Effector memory CD8-positive, alpha-beta T cell (primary cell): ENCODE measurements around the gene NECTIN1.

ENCODE experiments used
- ATAC-seq: fragments of 150-1000 bp; cut with Tn5 transposase; replicated peaks from 2 replicates; pipeline ENCODE4 v1.10.0; 2021; ENCODE audit warnings: mild to moderate bottlenecking, moderate library complexity
- DNase-seq, 3 experiments: peaks; one replicate each; pipeline ENCODE4 v3.0.0; 2021
- H3K27ac Mint-ChIP-seq, 2 donors: one replicate each; pipeline ENCODE4 v1.8.0; 2022; ENCODE audit warnings: mild to moderate bottlenecking in 2 of 2, mixed read lengths in 2 of 2, moderate library complexity in 2 of 2
- H3K27me3 Mint-ChIP-seq, 2 donors: one replicate each; pipeline ENCODE4 v1.8.0; 2022; ENCODE audit warnings: mixed read lengths in 2 of 2
- H3K36me3 Mint-ChIP-seq: one replicate; pipeline ENCODE4 v1.8.0; 2022; ENCODE audit warnings: mild to moderate bottlenecking, moderate library complexity, mixed read lengths; ENCODE audit not compliant: insufficient read depth
- H3K4me1 Mint-ChIP-seq, 2 donors: one replicate each; pipeline ENCODE4 v1.8.0; 2022; ENCODE audit warnings: low read depth in 2 of 2, mixed read lengths in 2 of 2
- H3K4me3 Mint-ChIP-seq, 2 donors: one replicate each; pipeline ENCODE4 v1.8.0; 2022; ENCODE audit warnings: mild to moderate bottlenecking in 2 of 2, mixed read lengths in 2 of 2, moderate library complexity in 2 of 2
- H3K9me3 Mint-ChIP-seq, 2 donors: one replicate each; pipeline ENCODE4 v1.8.0; 2022; ENCODE audit warnings: mixed read lengths in 2 of 2

Gene NECTIN1

DNA sequence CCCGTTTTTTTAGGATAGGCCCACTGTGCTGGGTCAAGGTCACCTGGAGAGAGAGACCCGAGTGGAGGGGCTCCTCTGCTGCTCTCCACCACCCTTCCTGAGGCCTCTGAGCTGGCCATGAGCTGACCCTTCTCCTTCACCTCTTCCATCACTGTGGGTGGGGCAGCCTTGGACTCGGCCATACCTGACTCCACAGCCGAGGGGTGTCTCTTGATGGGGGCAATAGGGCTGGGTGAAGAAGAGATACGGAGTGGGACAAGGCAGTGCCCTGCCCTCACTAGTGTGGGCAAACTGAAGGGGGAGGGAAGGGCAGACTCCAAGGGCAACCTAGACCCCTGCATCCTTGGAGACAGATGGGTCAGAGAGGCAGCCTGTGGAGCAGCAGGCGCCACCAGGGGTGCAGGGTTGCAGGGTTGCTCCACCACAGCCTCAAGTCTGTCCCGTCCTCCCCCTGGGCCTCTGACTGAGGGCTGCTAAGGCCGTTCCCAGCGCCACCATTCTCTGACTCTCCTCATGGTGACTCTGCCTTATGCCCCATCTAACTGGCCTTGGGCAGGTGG lies 20.1 kb upstream of the NECTIN1 start:
- Mint-ChIP-seq H3K4me1 (peaks cover 0 to 7% of the 10 kb centered on the region in 2 donors), H3K27ac (no peak overlapping the region), H3K4me3 (no peak overlapping the region), H3K36me3 (no peaks in the 10 kb centered on the region), H3K27me3 (peaks cover 70 to 98% of the 10 kb centered on the region in 2 donors), H3K9me3 (no peaks in the 10 kb centered on the region)
- no peak for ATAC-seq
- DNase-seq: no peak

DNA sequence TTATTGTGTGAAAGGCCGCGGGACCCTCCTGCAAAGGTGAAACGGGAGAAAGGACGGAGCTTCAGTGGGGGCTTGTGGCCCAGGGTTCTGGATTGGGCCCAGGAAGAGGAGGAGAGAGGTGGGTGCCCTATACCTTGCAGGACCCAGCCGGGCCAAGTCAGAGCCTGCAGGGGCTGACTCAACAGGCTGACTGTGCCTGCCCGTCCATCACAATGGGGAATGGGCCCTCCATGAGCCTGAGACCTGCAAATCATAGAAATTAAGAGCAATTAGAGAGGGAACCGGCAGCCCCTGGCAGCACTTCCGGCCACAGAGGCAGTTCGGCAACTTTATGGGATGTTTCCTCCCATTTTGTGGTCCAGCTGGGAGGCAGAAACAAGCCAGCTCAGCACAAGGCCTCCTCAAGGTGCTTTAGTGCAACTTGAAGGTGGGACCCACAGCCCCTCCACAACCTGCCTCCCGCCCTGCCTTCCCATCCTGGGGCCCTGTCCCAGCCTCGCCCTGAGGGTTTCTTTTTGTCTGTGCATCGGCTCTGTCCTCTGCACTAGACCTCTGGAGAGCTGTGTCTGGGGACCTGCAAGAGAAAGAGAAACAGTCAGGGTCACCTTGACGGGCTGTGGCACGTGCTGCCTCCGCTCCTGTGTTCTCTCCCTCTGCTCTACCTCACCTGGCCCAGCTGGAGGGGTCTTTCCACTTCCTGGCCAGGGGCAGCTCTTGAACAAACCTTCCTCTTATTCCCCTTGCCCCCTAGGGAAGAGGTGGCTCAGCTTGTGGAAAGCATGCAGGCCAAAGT lies 19.1 kb upstream of the NECTIN1 start:
- no peak for ATAC-seq
- H3K9me3 Mint-ChIP-seq: no peaks in the 10 kb centered on the region
- DNase-seq: no peak
- no peak overlapping the region for H3K4me3 Mint-ChIP-seq
- no peak overlapping the region for H3K27ac Mint-ChIP-seq
- H3K27me3 Mint-ChIP-seq: peaks cover 72 to 98% of the 10 kb centered on the region in 2 donors
- peaks cover 2% of the 10 kb centered on the region for H3K36me3 Mint-ChIP-seq
- peaks cover 0 to 7% of the 10 kb centered on the region in 2 donors for H3K4me1 Mint-ChIP-seq

DNA sequence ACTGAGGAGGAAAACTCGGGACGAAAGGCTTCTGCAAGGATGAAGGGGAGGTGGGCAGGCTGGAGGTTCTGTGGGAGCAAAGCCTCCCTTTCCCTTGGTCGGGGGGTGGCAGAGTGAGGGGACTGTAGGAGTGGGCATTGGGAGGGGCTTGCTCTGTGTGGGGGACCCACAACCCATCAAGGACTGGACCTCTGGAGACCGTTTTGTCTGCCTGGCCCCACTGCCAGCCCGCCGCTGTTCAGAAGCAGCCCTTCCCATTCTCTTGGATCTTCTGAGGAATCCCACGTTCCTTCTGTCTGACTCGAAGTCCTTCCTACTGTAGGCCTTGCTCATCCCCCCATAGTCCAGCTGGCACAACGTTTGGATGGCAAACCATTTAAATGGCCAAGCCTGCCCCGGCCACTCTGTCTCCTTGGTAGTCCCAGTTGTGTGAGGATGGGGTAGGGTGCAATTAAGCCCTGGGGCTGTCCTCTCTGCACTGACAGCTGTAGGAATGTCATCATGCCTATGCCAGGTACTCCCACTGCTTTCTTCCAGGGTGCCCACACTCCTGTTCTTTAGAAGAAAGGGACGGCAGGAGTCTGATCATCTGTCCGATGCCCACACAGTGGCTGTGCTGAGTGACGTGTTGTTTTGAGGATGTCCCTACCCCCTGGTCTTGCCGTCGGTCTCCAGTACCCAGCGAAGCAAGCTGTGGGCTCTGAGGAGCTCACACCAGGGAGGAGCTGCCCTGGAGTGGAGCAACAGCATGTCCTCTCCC lies 17.0 kb upstream of the NECTIN1 start:
- H3K4me1 Mint-ChIP-seq: peaks cover 4 to 9% of the 10 kb centered on the region in 2 donors
- peaks cover 73 to 98% of the 10 kb centered on the region in 2 donors for H3K27me3 Mint-ChIP-seq
- no peak overlapping the region for H3K27ac Mint-ChIP-seq

DNA sequence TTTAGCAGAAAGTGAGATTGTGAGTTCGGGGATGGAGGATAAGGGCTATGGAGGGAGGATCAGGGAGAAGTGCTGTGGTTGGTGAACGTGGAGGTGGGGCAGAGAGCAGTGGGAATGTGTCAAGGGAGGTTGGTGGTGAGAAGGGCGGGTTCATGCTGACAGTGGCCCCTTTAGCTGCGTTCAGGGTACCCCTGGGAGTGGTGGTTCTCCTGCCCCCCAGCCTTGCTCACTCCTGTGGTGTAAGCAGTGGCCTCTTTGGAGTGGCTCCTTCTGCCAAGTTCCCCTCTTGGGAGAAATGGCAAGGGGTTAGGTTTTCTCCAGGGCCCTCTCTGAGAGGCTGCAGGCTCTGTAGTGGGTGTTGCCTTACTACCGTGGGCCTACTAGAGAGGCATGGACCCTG lies 16.1 kb upstream of the NECTIN1 start:
- Mint-ChIP-seq H3K4me1 (peaks cover 4 to 9% of the 10 kb centered on the region in 2 donors), H3K27ac (no peak overlapping the region), H3K27me3 (peaks cover 74 to 99% of the 10 kb centered on the region in 2 donors), H3K36me3 (peaks cover 2% of the 10 kb centered on the region), H3K4me3 (no peak overlapping the region), H3K9me3 (no peaks in the 10 kb centered on the region)
- ATAC-seq (no peak), DNase-seq (no peak)

More for the DNA sequence above, 17.0 kb upstream of the NECTIN1 start:
- Mint-ChIP-seq H3K36me3 (peaks cover 2% of the 10 kb centered on the region), H3K4me3 (no peak overlapping the region), H3K9me3 (no peaks in the 10 kb centered on the region)
- ATAC-seq (no peak), DNase-seq (no peak)

DNA sequence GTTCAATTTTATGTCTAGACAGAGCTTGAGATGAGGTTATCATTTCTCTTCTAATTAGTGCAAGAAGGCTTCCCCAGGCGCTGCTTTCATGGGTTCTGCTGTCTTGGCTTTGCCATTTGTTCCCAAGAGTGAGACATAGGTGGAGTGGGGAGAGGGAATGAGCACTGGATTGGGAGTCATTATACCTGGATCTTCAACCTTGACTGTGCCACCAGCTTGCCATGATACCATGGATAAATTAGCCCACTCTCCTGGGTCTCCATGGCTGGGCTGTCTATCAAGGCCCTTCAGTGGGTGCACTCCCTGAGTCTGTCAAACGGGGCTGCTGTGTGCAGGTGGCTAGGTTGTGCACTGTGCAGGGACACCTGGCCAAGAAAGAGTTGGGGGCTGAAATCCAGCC lies 15.6 kb upstream of the NECTIN1 start:
- H3K36me3 Mint-ChIP-seq: peaks cover 2% of the 10 kb centered on the region
- H3K4me1 Mint-ChIP-seq: peaks cover 4 to 9% of the 10 kb centered on the region in 2 donors
- H3K27ac Mint-ChIP-seq: no peak overlapping the region
- H3K27me3 Mint-ChIP-seq: peaks cover 74 to 100% of the 10 kb centered on the region in 2 donors
- DNase-seq (no peak), ATAC-seq (no peak)
- no peak overlapping the region for H3K4me3 Mint-ChIP-seq
- H3K9me3 Mint-ChIP-seq: no peaks in the 10 kb centered on the region

DNA sequence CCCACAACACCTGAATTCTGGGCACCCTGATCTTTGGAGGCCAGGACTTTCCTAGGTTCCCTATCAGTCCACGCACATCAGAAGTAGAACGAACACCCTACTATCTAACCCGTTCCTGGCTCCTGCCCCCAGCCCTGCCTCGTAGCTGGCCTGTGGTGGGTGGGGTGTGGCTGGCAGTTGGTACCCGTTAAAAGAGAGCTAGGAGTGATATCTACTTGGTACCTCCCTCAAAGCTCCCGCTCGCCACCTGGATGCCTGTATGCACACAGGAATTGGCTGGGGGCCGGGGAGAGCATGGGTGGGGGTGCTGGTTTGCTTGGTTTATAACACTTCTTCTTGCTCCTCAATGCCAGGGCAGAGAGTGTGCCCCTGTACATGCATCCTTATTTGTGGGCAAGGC lies 14.0 kb upstream of the NECTIN1 start:
- H3K4me1 Mint-ChIP-seq: peaks cover 4 to 9% of the 10 kb centered on the region in 2 donors
- peak overlapping the region in 1 of 2 donors; percentile 57 for H3K4me3 Mint-ChIP-seq
- H3K9me3 Mint-ChIP-seq: no peaks in the 10 kb centered on the region
- peaks cover 2% of the 10 kb centered on the region for H3K36me3 Mint-ChIP-seq
- H3K27me3 Mint-ChIP-seq: peaks cover 82 to 95% of the 10 kb centered on the region in 2 donors
- ATAC-seq (no peak), DNase-seq (no peak)
- H3K27ac Mint-ChIP-seq: no peak overlapping the region

DNA sequence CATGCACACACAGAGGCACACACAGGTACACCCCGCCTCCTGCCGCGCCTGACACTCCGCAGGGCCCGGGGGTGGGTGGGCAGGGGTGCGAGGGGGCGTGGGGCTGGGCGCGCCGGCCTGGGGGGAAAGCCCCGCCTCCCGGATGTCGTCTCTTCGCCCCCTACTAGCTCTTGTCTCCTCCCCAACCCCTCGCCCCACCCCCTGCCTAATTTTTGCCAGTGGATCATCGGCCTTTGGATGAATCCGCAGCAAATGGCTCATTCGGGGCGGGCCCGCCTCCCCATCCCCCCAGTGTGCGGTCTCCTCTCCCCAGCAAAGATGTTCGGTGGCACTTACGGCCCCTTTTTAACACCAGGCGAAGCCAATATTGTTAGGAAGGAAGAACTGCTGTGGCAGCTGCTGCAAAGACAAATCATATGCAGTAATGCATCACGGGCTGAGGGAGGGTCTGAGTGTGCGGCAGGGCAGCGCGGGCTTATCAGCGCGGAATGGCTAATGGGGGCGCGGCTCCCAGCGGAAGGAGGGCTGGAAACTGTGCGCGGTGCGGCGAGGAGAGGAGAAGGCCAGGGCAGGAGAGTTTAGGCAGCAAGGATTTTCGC lies 13.4 kb upstream of the NECTIN1 start:
- Mint-ChIP-seq H3K27me3 (peaks cover 82 to 95% of the 10 kb centered on the region in 2 donors), H3K9me3 (no peaks in the 10 kb centered on the region), H3K4me3 (peak overlapping the region in 1 of 2 donors; percentile 57), H3K36me3 (peaks cover 2% of the 10 kb centered on the region), H3K27ac (peak overlapping the region in 1 of 2 donors; percentile 62), H3K4me1 (peaks cover 4 to 9% of the 10 kb centered on the region in 2 donors)
- DNase-seq (no peak), ATAC-seq (peak; percentile 29)

DNA sequence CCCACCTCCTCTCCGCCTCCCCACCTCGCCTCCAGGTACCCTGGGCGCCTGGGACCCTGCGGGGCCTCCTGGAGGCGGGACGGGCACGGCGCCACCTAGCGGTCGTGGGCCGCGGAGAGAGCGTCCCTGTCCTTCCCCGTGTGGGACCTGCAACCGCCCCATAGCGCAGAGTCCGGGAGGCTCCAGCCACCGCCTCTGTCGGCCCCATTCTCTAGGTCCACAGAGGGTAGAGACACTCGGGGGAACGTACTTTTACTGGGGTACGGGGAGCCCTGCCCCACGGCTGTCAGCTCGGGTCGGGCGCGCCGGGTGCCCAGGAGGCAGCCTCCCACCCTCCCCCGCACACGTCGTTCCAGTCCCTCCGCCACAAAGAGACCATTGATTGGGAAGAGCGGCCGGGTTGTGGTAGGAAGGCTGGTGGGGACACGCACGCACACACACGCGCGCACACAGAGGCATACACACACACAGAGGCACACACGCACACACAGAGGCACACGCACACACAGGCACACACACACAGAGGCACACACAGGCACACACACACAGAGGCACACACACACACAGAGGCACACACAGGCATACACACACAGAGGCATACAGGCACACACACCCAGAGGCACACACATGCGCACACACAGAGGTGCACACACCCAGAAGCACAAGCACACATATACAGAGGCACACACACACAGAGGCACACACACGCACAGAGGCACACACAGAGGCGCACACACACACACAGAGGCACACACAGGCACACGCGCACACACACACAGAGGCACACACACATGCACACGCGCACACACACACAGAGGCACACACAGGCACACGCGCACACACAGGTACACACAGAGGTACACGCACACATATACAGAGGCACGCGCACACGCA lies 12.6 kb upstream of the NECTIN1 start:
- peak overlapping the region; percentile 16 to 48 for H3K4me3 Mint-ChIP-seq
- peaks cover 4 to 9% of the 10 kb centered on the region in 2 donors for H3K4me1 Mint-ChIP-seq
- H3K27ac Mint-ChIP-seq: peak overlapping the region in 1 of 2 donors; percentile 62
- DNase-seq (peak; percentile 51 to 58 (median 54)), ATAC-seq (peak; percentile 85)
- peaks cover 2% of the 10 kb centered on the region for H3K36me3 Mint-ChIP-seq
- peaks cover 82 to 95% of the 10 kb centered on the region in 2 donors for H3K27me3 Mint-ChIP-seq
- no peaks in the 10 kb centered on the region for H3K9me3 Mint-ChIP-seq

DNA sequence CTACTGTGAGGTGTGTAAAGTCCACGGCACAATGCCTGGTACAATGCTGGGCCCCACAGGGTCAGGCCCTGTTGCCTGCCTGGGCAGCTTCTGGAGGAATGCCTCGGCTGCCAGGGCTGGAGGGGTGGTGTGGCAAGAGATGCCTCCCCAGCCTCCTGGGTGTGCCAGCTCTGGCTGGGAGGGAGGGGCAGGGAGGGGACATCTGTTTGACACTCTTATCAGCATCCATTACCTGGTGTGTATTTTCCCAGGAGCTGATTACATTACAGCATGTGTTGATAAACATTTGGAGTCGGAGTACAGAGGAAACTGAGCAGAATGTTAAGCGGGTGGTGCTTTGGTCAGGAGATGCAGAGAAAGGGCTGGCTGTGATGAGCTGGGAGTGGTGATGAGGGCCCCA lies 11.0 kb upstream of the NECTIN1 start:
- Mint-ChIP-seq H3K27me3 (peaks cover 66 to 92% of the 10 kb centered on the region in 2 donors), H3K9me3 (no peaks in the 10 kb centered on the region), H3K4me1 (peaks cover 4 to 9% of the 10 kb centered on the region in 2 donors), H3K36me3 (peaks cover 2% of the 10 kb centered on the region), H3K4me3 (no peak overlapping the region), H3K27ac (no peak overlapping the region)
- no peak for DNase-seq
- no peak for ATAC-seq

DNA sequence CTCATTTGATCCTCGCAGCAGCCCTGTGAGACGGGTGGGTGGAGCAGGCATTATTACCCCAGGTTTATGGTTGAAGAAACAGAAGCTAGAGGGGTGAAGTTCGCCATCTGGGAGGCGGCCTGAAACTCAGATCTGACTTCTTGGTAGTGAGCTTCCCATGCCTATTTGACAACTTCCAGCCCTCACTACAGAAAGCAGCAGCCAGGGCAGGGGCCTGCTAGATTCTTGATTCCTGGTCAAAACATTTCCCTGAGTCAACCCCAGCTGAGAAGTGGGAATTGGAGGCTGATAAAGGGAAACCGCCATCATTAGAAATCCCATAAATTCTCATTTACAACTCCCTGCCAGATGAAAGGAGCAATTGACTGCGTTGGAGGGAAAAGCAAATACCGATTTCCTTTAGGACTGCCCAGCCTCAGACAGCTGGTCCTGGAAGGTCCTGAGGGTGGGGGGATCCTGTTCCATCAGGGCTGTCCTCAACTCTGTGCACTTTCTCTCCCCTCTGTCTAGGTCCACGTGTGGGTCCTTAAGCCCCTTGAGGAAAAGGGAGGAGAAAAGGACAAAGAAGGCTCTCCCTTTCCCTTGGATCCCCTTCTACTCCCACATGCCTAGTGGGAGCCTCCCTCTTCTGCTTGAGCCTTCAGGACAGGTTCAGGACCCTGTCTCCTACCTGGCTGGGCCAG lies 10.2 kb upstream of the NECTIN1 start:
- Mint-ChIP-seq H3K27ac (no peak overlapping the region), H3K4me3 (no peak overlapping the region)

DNA sequence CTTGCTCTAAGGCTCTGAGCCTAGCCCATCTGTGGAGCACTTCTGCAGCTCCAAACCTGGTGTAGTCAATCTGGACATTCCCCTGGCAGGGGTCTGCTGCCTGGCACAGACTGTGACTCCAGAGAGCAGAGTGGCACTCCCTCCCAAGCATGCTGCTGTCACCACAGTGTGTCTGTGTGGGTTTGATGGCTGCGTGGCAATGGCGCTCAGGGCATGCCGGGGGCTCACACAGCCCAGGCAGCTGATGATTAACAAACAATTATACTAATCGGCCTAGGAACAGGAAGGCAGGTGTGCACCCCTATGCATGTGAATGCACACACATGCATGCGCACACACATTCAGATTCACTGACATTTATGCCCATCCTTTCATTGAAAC lies 9.0 kb upstream of the NECTIN1 start:
- H3K27me3 Mint-ChIP-seq: peaks cover 63 to 91% of the 10 kb centered on the region in 2 donors
- no peak for DNase-seq
- no peak for ATAC-seq
- H3K27ac Mint-ChIP-seq: no peak overlapping the region
- peaks cover 4 to 9% of the 10 kb centered on the region in 2 donors for H3K4me1 Mint-ChIP-seq
- no peak overlapping the region for H3K4me3 Mint-ChIP-seq
- H3K36me3 Mint-ChIP-seq: no peaks in the 10 kb centered on the region
- no peaks in the 10 kb centered on the region for H3K9me3 Mint-ChIP-seq

More for the DNA sequence above, 10.2 kb upstream of the NECTIN1 start:
- Mint-ChIP-seq H3K27me3 (peaks cover 62 to 91% of the 10 kb centered on the region in 2 donors), H3K4me1 (peaks cover 4 to 9% of the 10 kb centered on the region in 2 donors), H3K9me3 (no peaks in the 10 kb centered on the region), H3K36me3 (peaks cover 2% of the 10 kb centered on the region)
- ATAC-seq: no peak
- no peak for DNase-seq
